ENCODE data around the gene MAGEB4.
A peak's percentile ranks its signal among the peaks of the same experiment; 100 is the strongest.

Gene MAGEB4

GRCh38 chrX:30278365-30278764, 36.6 kb downstream of the MAGEB4 start:
- DNase-seq = peak; percentile 29
- in situ Hi-C loops (cut with HindIII; ENCODE audit: low pct_ligation_motif_present, low pct_unique_long_range_greater_than_20kb, low sequenced_read_pairs) = no loop called here

- in situ Hi-C loops (cut with HindIII; ENCODE audit: low pct_ligation_motif_present, low pct_unique_long_range_greater_than_20kb, low sequenced_read_pairs) = no loop called here
- DNase-seq = no peak
These were observed 38.6 kb downstream of the MAGEB4 start for GRCh38 chrX:30280428-30280827.

DNA sequence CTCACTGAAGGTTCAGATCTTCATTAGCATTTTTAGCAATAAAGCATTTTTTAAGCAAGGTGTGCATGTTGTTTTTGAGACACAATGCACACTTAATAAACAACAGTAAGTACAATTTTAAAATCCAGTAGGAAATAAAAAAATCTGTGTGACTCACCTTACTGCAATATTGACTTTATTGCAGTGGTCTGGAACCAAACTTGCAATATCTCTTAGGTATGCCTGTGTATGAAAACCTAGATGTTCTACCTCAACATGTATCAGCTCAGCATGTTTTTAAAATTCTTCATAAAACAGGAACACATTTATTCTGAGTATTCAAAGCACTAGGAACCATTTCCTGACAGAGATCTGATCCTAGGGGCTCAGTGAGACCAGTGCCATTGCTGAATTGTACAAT, 40.7 kb downstream of the MAGEB4 start:
- peak; percentile 1 for DNase-seq
- in situ Hi-C loops (cut with HindIII; ENCODE audit: low pct_ligation_motif_present, low pct_unique_long_range_greater_than_20kb, low sequenced_read_pairs) = no loop called here

GRCh38 chrX:30283456-30284200, 41.8 kb downstream of the MAGEB4 start:
- in situ Hi-C loops (cut with HindIII; ENCODE audit: low pct_ligation_motif_present, low pct_unique_long_range_greater_than_20kb, low sequenced_read_pairs) = no loop called here

More at GRCh38 chrX:30283456-30284200, 41.8 kb downstream of the MAGEB4 start:
- DNase-seq = peak; percentile 81
